CD4-positive, alpha-beta T cell treated with Interleukin-4 for 4 hours (primary cell): ENCODE measurements around the gene PGM5.

Source experiments
- DNase-seq: peaks from one replicate; pipeline ENCODE4 v3.0.0-alpha.2; 2020

PGM5 gene

GRCh38 chr9:68541568-68541967 is 185.2 kb downstream of the PGM5 start:
- no peak for DNase-seq

GRCh38 chr9:68545033-68545705 is 188.8 kb downstream of the PGM5 start:
- DNase-seq = no peak

DNA sequence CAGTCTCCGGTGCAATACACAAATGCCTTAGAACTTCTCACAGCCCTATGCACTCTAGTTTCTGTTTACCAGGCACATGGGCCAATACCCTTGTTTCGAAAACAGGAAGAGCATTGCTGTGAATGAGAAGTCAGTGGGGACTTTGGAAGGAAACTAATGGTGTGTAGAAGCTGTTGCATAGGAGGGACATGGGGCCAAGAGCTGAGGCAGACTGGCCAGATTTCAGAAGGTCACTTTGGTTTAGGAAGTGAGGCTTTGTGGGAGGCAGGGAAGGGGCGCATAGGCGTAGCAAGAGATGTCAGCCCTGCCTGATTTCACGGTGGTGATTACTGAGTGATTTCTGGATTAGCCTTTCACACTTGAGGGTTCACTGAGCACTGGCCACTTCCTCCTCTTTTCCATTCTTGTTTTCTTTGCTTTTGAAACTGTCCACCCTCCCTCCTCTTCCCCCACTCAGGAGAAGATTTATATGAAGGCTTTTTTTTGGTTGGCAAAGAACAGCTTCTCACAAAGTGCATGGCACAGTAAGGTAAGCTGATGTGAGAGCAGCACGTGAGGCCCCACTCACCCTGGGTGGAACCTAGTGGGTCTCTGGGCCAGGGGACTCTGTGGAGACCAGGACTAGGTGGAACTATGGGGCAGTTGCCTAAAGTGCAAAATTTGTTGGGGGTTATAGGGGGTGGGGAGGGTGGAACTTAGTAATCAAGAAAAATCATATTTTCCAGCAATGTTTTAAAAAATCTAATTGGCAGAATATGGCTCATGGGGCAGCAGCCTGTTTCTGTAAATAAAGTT is 190.4 kb downstream of the PGM5 start:
- DNase-seq = peak; percentile 24

- DNase-seq = no peak
Measured at GRCh38 chr9:68547417-68547816, 191.0 kb downstream of the PGM5 start.

DNA sequence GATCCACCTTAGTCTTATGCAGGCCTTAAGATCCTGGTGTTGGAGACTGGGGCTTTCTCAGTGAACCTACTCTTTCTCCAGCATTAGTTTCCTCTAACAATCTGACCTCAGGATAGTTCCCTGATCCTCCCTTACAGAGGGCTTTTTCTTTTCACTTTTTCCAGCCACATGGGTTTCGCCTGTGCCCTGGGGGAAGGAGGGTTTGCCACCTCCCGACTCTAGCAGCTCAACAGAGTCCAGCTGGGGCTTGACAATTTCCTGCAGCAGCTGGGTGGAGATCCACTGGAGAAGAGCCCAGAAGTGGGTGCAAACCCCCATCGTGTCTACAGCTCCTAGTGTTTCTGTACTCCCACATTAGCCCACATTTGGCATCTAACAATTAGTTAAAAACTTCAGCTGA is 191.8 kb downstream of the PGM5 start:
- DNase-seq = no peak

DNA sequence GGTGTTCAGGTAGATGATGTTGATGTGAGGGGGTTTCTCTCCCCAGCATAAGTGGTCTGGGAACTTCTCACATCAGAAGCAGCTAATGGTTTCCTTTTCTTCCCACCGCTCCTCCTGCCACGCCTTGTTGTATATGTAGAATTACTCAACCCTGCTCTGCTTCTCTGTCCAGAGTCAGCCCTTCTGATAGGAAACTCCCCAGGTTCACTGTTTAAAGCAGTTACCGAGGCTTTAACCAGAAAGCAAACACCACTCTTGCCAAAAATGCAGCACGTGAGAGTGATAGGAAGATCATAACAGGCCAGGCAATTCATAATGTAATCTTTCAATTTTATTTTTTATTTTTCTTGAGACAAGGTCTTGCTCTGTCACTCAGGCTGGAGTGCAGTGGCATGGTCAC is 194.8 kb downstream of the PGM5 start:
- no peak for DNase-seq

DNA sequence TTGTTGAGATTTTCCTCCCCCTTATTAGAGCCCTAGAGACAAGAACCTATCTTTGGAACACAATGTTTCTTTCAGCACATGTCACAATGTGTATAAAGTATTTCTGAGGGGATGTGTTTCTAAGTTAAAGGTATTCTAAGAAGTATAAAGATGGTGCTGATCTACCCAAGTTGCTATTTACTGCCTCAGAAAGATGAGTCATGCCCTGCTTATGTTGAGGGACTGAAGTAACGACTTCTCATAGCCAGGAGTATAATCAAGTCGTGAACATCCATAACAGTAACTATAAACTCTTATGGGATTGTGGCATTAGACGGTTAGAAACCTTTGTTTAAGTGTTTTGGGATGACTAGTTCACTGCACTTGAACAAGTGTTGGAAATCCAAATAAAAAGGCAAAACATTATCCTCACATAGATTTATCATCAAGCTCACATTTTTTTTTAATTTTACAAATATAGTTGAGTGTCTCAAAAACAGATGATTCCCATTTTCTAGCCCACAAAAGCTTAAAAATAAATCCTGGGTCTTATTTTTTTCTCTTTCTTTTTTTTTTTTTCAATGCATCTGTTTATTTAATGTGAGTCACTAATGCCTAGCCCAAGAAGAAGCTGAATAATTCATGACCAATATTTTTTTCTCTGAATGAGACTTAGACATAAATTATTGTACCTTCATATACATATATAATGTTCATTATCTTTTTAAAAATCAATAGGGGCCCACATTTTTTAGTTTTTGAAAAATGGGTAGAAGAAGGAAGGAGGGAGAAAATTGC is 196.5 kb downstream of the PGM5 start:
- DNase-seq = no peak

GRCh38 chr9:68555437-68556150 is 199.2 kb downstream of the PGM5 start:
- DNase-seq = no peak

GRCh38 chr9:68558545-68558944 is 202.1 kb downstream of the PGM5 start:
- no peak for DNase-seq

DNA sequence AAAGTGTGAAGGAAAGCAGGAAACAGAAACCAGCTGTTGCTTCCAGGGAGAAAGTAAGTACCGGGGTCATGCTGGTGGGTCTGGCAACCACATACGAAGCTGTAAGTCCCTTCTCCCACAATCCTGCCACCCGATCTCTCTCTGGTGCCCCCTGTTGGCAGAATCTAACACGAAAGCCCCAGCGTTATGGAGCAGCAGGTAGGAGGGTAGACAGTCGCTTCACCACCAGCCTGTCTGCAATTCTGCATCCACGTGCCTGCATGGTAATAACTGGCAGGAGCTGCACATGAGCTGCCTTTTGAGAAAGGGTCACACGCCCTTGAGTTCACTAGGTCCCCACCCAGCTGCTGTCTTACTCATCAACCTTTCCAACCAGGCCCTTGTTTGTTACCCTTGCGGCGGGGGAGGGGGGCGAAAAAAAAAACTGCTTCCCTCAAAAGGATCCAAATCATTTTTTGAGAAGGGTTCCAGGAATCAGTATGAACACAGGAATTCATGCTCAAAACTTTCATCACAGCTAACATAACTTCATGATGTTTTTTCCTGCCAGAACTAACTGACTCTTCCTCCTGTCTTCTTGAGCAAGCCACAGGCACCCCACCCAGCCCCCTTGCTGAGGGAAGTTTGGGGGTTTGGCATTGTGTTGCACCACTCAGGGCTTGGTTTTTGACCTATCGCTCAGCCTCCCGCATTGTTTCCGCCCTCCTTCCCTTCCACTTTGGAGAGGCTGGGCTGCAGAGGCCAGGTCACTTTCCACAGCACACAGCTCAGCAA is 203.8 kb downstream of the PGM5 start:
- DNase-seq = peak; percentile 22

- DNase-seq = no peak
Measured at GRCh38 chr9:68562461-68562860, 206.1 kb downstream of the PGM5 start.

DNA sequence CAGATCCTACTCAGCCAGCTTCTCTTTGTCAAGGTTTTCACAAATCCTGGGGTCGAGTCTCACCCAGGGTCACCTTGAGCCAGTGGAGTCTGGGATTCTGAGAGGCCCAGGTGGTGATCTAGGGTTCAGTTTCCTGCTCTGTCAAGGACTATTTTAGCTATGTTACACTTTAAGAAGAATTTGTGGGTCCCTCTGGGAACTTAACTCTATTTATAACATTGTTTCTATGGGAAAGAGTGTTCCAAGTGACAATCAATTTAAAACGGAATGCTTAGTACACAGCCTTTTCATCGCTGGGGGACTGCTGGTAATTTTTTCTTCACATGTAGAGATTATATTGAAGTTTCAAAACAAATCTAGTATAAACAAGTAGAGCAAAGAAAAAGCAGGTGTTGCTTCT is 211.2 kb downstream of the PGM5 start:
- DNase-seq = no peak

- no peak for DNase-seq
Measured at GRCh38 chr9:68574150-68574549, 217.7 kb downstream of the PGM5 start.

DNA sequence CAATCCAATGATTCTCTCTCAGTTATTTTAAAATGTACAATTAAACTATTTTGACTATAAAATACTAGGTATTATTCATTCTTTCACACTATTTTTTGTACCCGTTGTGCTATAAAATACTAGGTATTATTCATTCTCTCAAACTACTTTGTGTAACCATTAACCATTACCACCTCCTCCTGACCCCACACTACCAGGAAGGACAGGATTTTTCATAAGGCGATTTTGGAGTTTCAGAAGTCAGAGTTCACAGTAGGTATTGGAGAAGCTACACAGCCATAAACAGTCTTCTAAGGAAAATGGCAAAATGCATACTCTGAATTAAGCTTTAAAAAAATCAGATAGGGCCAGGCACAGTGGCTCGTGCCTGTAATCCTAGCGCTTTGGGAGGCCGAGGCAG is 219.4 kb downstream of the PGM5 start:
- DNase-seq = no peak

GRCh38 chr9:68577774-68578591 is 221.6 kb downstream of the PGM5 start:
- DNase-seq = no peak
